ENCODE data around the gene ARHGDIA.
A peak's percentile ranks its signal among the peaks of the same experiment; 100 is the strongest.

The ARHGDIA gene

GRCh38 chr17:81905993-81906392, 34.9 kb upstream of the ARHGDIA start:
- no peak for DNase-seq

- DNase-seq, result no peak
Observed at GRCh38 chr17:81905424-81905875, 34.3 kb upstream of the ARHGDIA start.

- no peak for DNase-seq
Observed at GRCh38 chr17:81904600-81905423, 33.7 kb upstream of the ARHGDIA start.

DNA sequence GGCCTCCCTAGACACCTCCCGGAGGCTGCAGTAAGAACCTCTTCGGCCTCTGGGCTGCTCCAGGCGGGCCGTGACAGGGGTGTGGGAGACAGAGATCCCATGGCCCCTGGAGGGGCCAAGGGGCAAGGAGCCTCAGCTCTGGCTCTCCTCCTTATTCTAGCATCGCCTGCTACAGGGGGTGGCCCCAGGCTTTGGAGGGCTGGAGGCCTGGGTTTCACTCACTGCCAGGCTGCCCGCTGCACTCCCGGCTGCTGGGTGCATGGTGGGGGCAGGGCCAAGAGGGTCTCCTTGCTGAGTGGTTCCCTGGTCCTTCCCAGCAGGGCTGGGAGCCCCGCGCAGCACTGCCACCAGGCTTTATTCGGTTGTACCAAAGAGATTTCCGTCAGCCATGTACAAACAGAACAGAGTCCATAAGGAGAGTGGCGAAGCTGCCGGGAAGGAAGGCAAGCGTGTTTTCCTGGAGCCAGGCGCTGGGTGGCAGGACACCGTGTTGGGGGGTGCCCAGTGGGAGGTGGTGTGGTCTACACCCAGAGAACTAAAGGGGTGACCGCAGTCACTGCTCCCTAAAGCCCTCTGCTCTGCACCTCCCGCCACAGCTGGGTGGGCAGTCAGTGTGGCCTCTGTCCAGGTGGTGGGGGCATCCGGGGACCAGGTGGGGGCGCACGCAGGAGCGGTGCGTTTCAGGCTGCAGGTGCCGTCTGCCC, 32.9 kb upstream of the ARHGDIA start:
- no peak for DNase-seq

- no peak for DNase-seq
Observed at GRCh38 chr17:81903415-81903831, 32.3 kb upstream of the ARHGDIA start.

DNA sequence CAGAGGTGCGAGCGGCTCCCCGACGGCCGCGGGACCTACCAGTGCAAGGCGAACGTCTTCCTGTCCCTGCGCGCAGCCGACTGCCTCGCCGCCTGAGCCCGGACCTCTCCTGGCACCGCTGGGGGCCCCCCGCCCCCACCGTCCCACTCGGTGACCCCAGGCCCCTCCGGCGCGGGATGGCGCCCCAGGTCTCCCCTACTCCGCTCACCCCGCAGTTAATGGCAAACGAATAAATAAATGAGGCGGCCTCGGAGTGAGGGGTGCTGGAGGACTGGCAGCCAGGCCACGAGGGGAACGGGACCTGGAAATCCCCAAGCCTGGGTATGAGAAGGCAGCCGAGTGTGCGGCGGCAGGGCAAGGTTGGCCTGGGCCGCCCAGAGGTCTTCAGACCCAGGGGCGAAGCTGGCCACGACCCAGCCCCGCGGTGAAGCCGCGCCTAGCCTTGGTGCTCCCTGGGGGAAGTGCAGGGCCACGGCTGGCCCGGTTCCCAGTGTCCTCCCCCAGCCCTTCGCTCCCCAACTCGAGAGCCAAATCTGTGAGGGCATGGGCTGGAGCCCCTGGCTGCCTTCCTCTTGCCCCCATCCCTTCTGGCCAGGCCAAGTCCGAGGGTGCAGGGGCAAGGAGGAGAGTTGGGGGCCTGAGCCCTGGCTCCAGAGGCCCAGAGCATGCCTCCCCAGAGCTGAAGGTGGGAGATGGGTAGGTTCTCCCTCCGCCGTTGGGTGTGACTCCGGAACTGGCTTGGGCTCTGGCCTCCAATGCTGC, 31.7 kb upstream of the ARHGDIA start:
- no peak for DNase-seq

DNA sequence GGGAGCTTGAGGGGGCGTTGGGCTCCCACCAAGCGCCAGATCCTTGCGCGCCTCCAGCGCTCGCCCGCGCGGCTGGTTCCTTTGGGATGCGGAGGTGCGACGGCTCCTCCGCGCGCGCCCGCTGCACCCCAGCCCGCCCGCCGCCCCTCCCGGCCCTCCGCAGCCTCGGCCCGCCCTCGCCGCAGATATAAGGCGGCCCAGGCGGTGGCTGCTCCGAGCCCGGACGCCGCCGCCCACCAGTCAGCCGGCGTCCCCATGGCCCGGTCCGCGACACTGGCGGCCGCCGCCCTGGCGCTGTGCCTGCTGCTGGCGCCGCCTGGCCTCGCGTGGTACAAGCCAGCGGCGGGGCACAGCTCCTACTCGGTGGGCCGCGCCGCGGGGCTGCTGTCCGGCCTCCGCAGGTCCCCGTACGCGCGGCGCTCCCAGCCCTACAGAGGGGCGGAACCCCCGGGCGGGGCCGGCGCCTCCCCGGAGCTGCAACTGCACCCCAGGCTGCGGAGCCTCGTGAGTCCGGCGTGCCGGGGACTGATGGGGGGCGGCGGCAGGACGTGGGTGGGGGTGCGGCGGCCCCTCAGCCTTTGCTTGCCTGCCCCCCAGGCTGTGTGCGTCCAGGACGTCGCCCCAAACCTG, 31.0 kb upstream of the ARHGDIA start, which contains the start of gene NPB:
Gene NPB (plus strand): TSS at position 216 of the 630 bp plus-strand sequence. CDS start 40 bp downstream, at position 256.
- DNase-seq, result no peak

DNA sequence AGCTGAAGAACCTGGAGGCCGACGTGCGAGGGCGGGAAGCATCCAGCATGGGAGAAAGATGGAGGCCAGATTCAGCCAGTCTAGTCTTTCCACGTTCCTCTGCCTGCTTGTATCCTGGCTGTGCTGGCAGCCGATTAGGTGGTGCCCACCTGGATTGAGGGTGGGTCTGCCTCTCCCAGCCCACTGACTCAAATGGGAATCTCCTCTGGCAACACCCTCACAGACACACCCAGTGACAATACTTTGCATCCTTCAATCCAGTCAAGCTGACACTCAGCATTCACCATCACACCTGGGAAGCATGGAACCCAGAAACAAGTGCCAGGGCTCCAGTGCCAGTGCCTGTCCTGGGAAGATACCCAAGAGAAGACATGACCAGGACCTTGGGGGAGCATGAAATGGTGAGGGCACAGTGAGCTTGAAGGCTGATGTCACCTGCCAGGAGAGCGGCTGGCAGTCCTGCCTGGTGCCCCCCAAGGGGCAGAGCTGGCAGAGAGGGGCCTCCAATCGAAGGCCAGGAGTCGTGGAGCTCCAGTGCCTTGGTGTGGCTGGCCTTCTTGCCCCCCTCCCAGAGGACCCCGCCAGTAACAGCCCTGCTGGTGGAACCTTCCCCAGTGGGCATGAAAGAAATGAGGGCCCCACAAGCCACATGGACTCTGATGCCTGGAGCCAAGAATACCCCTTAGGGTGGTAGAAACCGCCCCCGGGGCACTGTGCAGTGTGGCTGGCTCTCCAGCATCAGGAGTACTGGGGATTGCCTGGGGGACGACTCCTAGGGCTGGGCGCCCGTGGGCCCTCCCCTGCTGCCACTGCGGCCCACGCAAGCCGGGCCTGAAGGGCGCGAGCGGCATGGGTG, 30.3 kb upstream of the ARHGDIA start:
- DNase-seq, result no peak

DNA sequence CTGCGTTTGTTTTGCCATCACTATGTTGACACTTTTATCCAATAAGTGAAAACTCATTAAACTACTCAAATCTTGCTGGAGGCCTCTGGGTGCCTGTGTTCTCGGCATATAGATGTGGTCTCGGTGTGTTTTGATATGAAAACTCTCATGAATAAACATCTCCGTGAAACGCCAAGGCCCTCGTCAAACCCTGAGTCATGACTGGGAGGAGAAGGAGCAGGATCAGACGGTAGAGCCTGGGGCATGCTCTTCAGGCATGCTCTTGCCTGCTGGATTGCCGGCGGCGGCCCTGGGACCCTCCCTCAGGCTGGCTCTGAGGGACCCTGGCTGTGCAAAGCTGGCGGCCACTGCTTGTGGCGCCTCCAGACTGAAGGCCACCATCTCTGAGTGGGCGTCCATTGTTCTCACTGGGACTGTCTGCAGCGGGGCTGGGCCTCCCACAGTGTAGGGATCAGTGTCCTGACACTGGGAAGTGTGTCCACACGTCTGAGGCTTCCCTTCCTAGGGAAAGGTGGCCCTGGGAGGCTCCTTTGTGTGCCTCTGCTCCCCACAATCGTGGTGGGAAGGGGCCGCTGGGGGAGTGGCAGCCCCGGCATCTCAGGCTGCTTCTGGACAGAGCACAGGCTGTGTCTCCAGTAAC, 29.2 kb upstream of the ARHGDIA start:
- DNase-seq, result no peak

- no peak for DNase-seq
Observed at GRCh38 chr17:81899514-81900166, 28.5 kb upstream of the ARHGDIA start.

- DNase-seq, result no peak
Observed at GRCh38 chr17:81898885-81899284, 27.7 kb upstream of the ARHGDIA start.

DNA sequence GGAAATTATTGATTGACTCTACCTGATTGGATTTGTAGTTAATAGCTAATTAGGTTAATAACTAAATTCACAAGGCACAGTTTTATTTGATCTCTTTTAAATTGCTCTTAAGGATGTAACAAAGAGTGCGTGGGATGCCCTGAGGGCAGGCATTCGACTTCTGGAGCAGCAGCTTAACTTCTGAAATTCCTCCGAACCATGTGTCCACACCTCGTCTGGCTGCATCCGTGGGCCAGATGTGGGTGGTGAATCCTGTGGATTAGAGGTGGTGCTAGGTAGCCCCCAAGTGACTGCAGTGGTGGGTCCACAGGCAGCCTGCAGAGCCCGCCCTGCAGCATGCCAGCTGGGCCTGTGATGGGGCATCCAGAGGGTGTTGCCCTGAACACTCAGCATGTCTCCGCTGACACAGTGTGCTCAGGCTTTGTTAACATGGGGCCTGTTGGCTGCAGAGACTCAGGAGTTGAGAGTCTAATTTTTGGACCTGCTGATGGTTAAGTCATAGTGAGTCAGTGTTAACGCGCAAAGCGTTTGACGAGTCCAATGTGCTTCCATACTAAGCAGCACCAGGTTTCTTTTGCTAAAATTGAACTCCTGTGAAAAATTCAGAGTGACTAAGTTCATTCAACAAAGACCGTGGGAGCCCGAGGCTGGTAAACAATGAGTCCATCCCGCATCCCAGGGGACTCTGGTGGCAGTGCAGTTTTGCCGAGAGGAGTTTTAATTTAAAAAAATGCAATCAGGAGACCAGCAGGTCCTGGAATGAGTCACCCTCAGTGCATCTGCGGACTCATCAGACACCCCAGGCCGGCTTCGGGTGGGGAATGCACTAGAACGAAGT, 27.1 kb upstream of the ARHGDIA start:
- DNase-seq, result no peak

GRCh38 chr17:81895400-81895799, 24.3 kb upstream of the ARHGDIA start:
- no peak for DNase-seq

- no peak for DNase-seq
Observed at GRCh38 chr17:81891303-81891552, 20.1 kb upstream of the ARHGDIA start.

GRCh38 chr17:81890447-81891302, 19.5 kb upstream of the ARHGDIA start:
- DNase-seq, result peak; percentile 22

GRCh38 chr17:81889602-81890001, 18.5 kb upstream of the ARHGDIA start:
- DNase-seq, result no peak

DNA sequence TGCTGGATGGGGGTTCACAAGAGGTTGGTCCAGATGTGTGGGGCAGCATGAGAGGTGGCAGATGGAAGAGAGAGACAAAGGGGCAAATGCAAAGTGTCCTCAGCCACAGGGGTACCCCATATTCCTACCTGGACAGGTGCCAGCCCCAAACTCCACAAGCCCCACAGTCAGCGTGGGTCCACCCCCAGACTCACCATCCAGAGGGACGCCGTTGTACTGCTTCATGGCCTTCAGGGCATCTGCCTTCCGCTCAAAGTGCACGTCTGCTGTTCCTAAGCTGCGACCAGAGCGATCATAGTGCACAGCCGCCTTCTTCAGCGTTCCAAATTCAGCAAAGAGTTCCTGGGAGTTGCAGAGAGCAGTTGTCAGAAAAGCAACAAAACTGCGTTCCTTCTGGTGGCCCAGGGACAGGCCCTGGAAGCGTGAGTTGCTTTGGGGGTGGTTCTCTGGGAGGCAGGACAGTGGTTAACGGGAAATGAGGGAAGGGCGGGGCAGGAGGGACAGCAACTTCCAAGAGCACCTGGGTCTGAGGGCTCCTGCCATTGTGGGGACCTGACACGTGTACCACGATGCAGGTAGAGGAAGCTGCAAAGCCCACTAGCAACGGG, 18.0 kb upstream of the ARHGDIA start:
- no peak for DNase-seq

GRCh38 chr17:81888105-81888987, 17.2 kb upstream of the ARHGDIA start:
- no peak for DNase-seq
